IPS DF 4.7 (cell line): ENCODE results near the gene TTLL8.
"Not testable (repeated sequence)": the region's sequence is repeated elsewhere in the genome, so short reads cannot be mapped to it uniquely, and the experiment has no call there.

Experiments
- DNase-seq: peaks from one replicate; pipeline ENCODE4 v3.0.0-alpha.2; 2013; ENCODE audit warnings: low spot score; ENCODE audit errors: extremely low read depth

Gene TTLL8

GRCh38 chr22:50058061-50058905 lies at the start of gene TTLL8:
Gene TTLL8 (minus strand): TSS chr22:50058298.
- DNase-seq = no peak

GRCh38 chr22:50107529-50107928 lies 49.4 kb upstream of the TTLL8 start:
- no peak for DNase-seq

- DNase-seq = no peak
Observed at GRCh38 chr22:50105208-50106100, 47.4 kb upstream of the TTLL8 start.

GRCh38 chr22:50104141-50104544 lies 46.0 kb upstream of the TTLL8 start:
- DNase-seq = no peak

GRCh38 chr22:50102946-50103345 lies 44.8 kb upstream of the TTLL8 start:
- DNase-seq = no peak

- no peak for DNase-seq
Observed at GRCh38 chr22:50101870-50102565, 43.9 kb upstream of the TTLL8 start.

GRCh38 chr22:50098052-50098451 lies 40.0 kb upstream of the TTLL8 start:
- no peak for DNase-seq

- DNase-seq = no peak
Observed at GRCh38 chr22:50092342-50092741, 34.2 kb upstream of the TTLL8 start.

GRCh38 chr22:50091092-50091768 lies 33.1 kb upstream of the TTLL8 start:
- DNase-seq = no peak

- DNase-seq = no peak
Observed at GRCh38 chr22:50090412-50090714, 32.3 kb upstream of the TTLL8 start.

- DNase-seq = no peak
Observed at GRCh38 chr22:50089682-50090411, 31.7 kb upstream of the TTLL8 start, which contains the start of gene MOV10L1. Gene MOV10L1 (plus strand): TSS chr22:50090006. CDS start chr22:50090089, 83 bp downstream.

- no peak for DNase-seq
Observed at GRCh38 chr22:50089231-50089630, 31.1 kb upstream of the TTLL8 start.

- DNase-seq = no peak
Observed at GRCh38 chr22:50088096-50088495, 30.0 kb upstream of the TTLL8 start.

GRCh38 chr22:50087646-50088045 lies 29.5 kb upstream of the TTLL8 start:
- no peak for DNase-seq

- DNase-seq = not testable (repeated sequence)
Observed at GRCh38 chr22:50086975-50087374, 28.9 kb upstream of the TTLL8 start.

- no peak for DNase-seq
Observed at GRCh38 chr22:50086526-50086925, 28.4 kb upstream of the TTLL8 start.

- DNase-seq = no peak
Observed at GRCh38 chr22:50085211-50085972, 27.3 kb upstream of the TTLL8 start, which contains the start of gene MLC1. Gene MLC1 (minus strand): TSS chr22:50085426. CDS start chr22:50084902, 524 bp downstream.

- no peak for DNase-seq
Observed at GRCh38 chr22:50084614-50085021, 26.5 kb upstream of the TTLL8 start.

GRCh38 chr22:50084080-50084477 lies 26.0 kb upstream of the TTLL8 start:
- DNase-seq = no peak
